Stimulated activated CD8-positive, alpha-beta memory T cell treated with anti-CD3 and anti-CD28 coated beads, Interleukin-15, amount 100 ng/mL, for 24 hours (primary cell): ENCODE results near the gene LYPD1.

Experiments
- DNase-seq: peaks from one replicate; pipeline ENCODE4 v3.0.0-alpha.2; 2020; ENCODE audit warnings: low read depth

The LYPD1 gene

DNA sequence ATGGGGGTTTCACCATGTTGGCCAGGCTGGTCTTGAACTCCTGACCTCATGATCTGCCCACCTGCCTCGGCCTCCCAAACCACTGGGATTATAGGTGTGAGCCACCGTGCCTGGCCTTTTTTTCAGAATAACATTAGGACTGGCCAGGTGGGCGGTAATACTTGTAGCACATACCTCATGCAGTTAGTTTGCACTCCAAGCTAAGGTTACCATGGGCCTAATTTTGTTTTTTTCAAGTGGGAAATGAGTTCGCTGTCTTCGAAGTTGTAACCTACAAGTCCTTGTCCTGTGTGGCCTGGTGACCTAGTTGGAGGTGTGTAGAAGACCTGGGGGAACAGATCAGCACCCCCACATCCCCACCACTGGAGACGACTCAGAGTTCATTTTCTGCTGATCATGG, 74.8 kb downstream of the LYPD1 start:
- no peak for DNase-seq
